Thoracic aorta (tissue), 2 donors: ENCODE measurements around the gene STK33. TPM values are rescaled to one million over a fixed set of nuclear protein-coding genes. Genes with fewer than 3 reads are reported as not detected.

Experiments used
- ATAC-seq: fragments of 150-250 bp; one replicate; pipeline ENCODE4 v1.8.0; 2017; ENCODE audit warnings: low read depth; ENCODE audit not compliant: insufficient number of reproducible peaks, low FRiP score
- DNase-seq: peaks from one replicate; pipeline ENCODE4 v3.0.0-alpha.2; 2020; ENCODE audit warnings: low spot score
- H3K27ac ChIP-seq, 2 donors: fragments of 200-600 bp; sonication (generic); 1 replicate in 1 of 2; 2 replicates in 1 of 2; pipeline ENCODE4 v1.5.1; 2016; ENCODE audit warnings: mild to moderate bottlenecking in 2 of 2, moderate library complexity in 2 of 2
- H3K27me3 ChIP-seq: fragments of 200-600 bp; sonication (generic); replicated peaks from 2 replicates; pipeline ENCODE4 v1.6.0; 2016; ENCODE audit warnings: mild to moderate bottlenecking; ENCODE audit not compliant: insufficient read depth
- H3K36me3 ChIP-seq: fragments of 200-600 bp; sonication (generic); one replicate; pipeline ENCODE4 v1.5.1; 2016
- H3K4me1 ChIP-seq, 2 donors: fragments of 200-600 bp; sonication (generic); 1 replicate in 1 of 2; 2 replicates in 1 of 2; pipeline versions ENCODE4 v1.5.1 to v1.6.0; 2016; ENCODE audit warnings: low read depth in 2 of 2, mild to moderate bottlenecking in 1 of 2; ENCODE audit not compliant: control insufficient read depth in 1 of 2
- H3K4me3 ChIP-seq: fragments of 200-600 bp; sonication (generic); 2 replicates; pipeline ENCODE4 v1.5.1; 2016; ENCODE audit warnings: mild to moderate bottlenecking
- H3K9me3 ChIP-seq: fragments of 200-600 bp; sonication (generic); 2 replicates; pipeline ENCODE4 v1.5.1; 2016
- CTCF ChIP-seq: fragments of 200-600 bp; sonication (generic); IDR thresholded peaks from one replicate; pipeline ENCODE4 v1.5.1; 2019; ENCODE audit warnings: antibody characterized with exemption
- total RNA-seq, 2 donors: library from RNA; depleted of rRNA; stranded (reverse); fragments of >200 nt; gene quantifications; one replicate each; pipeline versions ENCODE4 v1.1.0 to v1.2.3, GENCODE V29; 2016

The STK33 gene
- total RNA-seq, 2 donors from 2014 or later: 1.3 TPM; not detected in 1

- H3K4me3 ChIP-seq: no peak overlapping the region
- no peaks in the 10 kb centered on the region for H3K36me3 ChIP-seq
- no peak for DNase-seq
- ATAC-seq: no peak
- TF ChIP-seq CTCF: no peak
- no peaks in the 10 kb centered on the region for H3K4me1 ChIP-seq
- no peaks in the 10 kb centered on the region for H3K9me3 ChIP-seq
- no peaks in the 10 kb centered on the region for H3K27me3 ChIP-seq
- H3K27ac ChIP-seq: no peak overlapping the region
Observed at GRCh38 chr11:8356216-8356615, 237.8 kb downstream of the STK33 start.

- no peaks in the 10 kb centered on the region for H3K27me3 ChIP-seq
- H3K27ac ChIP-seq: no peak overlapping the region
- no peak for DNase-seq
- no peak overlapping the region for H3K4me3 ChIP-seq
- no peak for TF ChIP-seq CTCF
- H3K36me3 ChIP-seq: no peaks in the 10 kb centered on the region
- no peaks in the 10 kb centered on the region for H3K9me3 ChIP-seq
- H3K4me1 ChIP-seq: no peaks in the 10 kb centered on the region
- no peak for ATAC-seq
Observed at GRCh38 chr11:8355416-8355742, 238.6 kb downstream of the STK33 start.

- no peaks in the 10 kb centered on the region for H3K36me3 ChIP-seq
- H3K27ac ChIP-seq: no peak overlapping the region
- no peaks in the 10 kb centered on the region for H3K4me1 ChIP-seq
- no peaks in the 10 kb centered on the region for H3K27me3 ChIP-seq
- no peak overlapping the region for H3K4me3 ChIP-seq
- DNase-seq (no peak), ATAC-seq (no peak)
- no peak for TF ChIP-seq CTCF
- H3K9me3 ChIP-seq: no peaks in the 10 kb centered on the region
Observed at GRCh38 chr11:8354622-8355415, 239.2 kb downstream of the STK33 start.

- DNase-seq: no peak
- no peak overlapping the region for H3K4me3 ChIP-seq
- H3K9me3 ChIP-seq: no peaks in the 10 kb centered on the region
- H3K36me3 ChIP-seq: no peaks in the 10 kb centered on the region
- no peak overlapping the region for H3K27ac ChIP-seq
- no peaks in the 10 kb centered on the region for H3K4me1 ChIP-seq
- H3K27me3 ChIP-seq: no peaks in the 10 kb centered on the region
- ATAC-seq: no peak
- TF ChIP-seq CTCF: no peak
Observed at GRCh38 chr11:8352876-8353505, 241.0 kb downstream of the STK33 start.

GRCh38 chr11:8352103-8352875 lies 241.7 kb downstream of the STK33 start:
- no peak for TF ChIP-seq CTCF
- DNase-seq (no peak), ATAC-seq (no peak)
- no peaks in the 10 kb centered on the region for H3K4me1 ChIP-seq
- no peak overlapping the region for H3K27ac ChIP-seq
- H3K27me3 ChIP-seq: no peaks in the 10 kb centered on the region
- H3K4me3 ChIP-seq: no peak overlapping the region
- no peaks in the 10 kb centered on the region for H3K9me3 ChIP-seq
- no peaks in the 10 kb centered on the region for H3K36me3 ChIP-seq
